HG03460 (cell line): ENCODE results near the gene SLC41A2.

ENCODE experiments used
- ATAC-seq: cut with Tn5 transposase; IDR thresholded peaks from one replicate; pipeline ENCODE4 v1.9.1; 2021; ENCODE audit not compliant: unreplicated experiment

Gene SLC41A2

GRCh38 chr12:104930388-104931326, 27.4 kb downstream of the SLC41A2 start:
- ATAC-seq, result peak; percentile 79

GRCh38 chr12:104929977-104930376, 28.1 kb downstream of the SLC41A2 start:
- ATAC-seq, result no peak

- no peak for ATAC-seq
Measured at GRCh38 chr12:104929368-104929767, 28.7 kb downstream of the SLC41A2 start.

GRCh38 chr12:104928036-104928745, 29.9 kb downstream of the SLC41A2 start:
- ATAC-seq, result no peak

GRCh38 chr12:104925501-104925900, 32.6 kb downstream of the SLC41A2 start:
- ATAC-seq, result no peak

GRCh38 chr12:104921340-104921739, 36.8 kb downstream of the SLC41A2 start:
- no peak for ATAC-seq

- no peak for ATAC-seq
Measured at GRCh38 chr12:104911942-104912341, 46.1 kb downstream of the SLC41A2 start.

GRCh38 chr12:104910196-104910840, 47.8 kb downstream of the SLC41A2 start:
- no peak for ATAC-seq

- ATAC-seq, result no peak
Measured at GRCh38 chr12:104909761-104910160, 48.3 kb downstream of the SLC41A2 start.
